ENCODE results near the gene C1QTNF6. TPM values are rescaled to one million over a fixed set of nuclear protein-coding genes. Genes with fewer than 3 reads are reported as not detected.

The C1QTNF6 gene
- total and polyA plus RNA-seq, 2 donors (not counting 3 experiments of a cell fraction or from before 2014, with no cell fraction given) = 20.2 to 27.6 TPM

DNA sequence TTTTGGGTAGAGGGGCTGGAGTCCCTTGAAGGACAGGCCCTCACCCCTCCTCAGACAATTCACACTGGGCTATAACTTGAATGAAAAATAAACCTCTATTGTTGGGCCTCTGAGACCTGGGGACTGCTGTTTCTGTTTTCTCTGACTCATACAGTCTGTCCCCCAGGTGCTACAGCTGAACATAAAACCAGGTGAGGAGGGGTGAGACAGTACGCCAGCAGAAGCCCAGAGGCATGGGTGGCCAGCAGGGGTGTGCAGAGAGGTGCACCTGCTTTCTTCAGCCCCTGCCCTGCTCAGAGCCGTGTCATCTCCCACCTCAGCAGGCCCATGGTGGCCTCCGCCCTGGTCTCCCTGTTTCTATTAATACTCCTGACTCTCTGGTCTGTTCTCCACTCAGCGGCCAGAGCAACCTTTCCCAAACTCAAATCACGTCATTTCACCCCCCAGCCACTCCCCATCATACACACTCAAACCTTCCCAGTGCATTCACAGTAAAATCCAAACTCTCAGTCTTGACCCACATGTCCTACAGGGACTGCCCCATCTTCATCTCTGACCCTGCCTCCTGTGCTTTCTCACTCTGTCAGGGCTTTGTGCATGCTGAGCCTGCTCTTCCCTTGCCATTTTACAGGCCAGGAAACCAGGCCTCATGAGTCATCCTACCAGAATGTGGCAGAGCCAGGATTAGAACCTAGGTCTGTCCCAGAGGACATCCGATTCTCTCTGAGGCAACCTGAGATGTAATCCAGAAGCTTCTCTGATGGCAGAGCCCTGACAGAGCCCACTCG lies 32.9 kb downstream of the C1QTNF6 start:
- no peak overlapping the region for H3K27ac ChIP-seq (ENCODE audit: insufficient read depth, low read depth, low read length)
- intact Hi-C loops (cut with micrococcal nuclease) (no loop called here), dilution Hi-C loops (cut with MboI; ENCODE audit: extremely low pct_ligation_motif_present, low sequenced_read_pairs) (no loop called here)
- no peak overlapping the region for H3K4me2 ChIP-seq (ENCODE audit: insufficient read depth, low read length)
- no TSS peak for BruUV-seq (replicated peaks)
- H2AFZ ChIP-seq (ENCODE audit: low read depth, low read length) = no peak overlapping the region
- H3K9ac ChIP-seq (replicated peaks; ENCODE audit: extremely low read depth, insufficient read depth, low read length) = no peak overlapping the region
- no peaks in the 10 kb centered on the region for H4K20me1 ChIP-seq (replicated peaks; ENCODE audit: control insufficient read depth, extremely low read depth, insufficient read depth, low read length)
- ChIA-PET POLR2A (no interaction called here), CTCF (no interaction called here)
- DNase-seq (ENCODE audit: low read depth, low spot score) = no peak
- H3K4me1 ChIP-seq (ENCODE audit: control insufficient read depth, extremely low read depth, insufficient read depth, low read length) = no peaks in the 10 kb centered on the region
- no peaks in the 10 kb centered on the region for H3K9me3 ChIP-seq (replicated peaks; ENCODE audit: control insufficient read depth, insufficient read depth, low read length)
- TF ChIP-seq, protein P1, sequence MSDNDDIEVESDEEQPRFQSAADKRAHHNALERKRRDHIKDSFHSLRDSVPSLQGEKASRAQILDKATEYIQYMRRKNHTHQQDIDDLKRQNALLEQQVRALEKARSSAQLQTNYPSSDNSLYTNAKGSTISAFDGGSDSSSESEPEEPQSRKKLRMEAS (IDR thresholded peaks at IDR 0.05; ENCODE audit: insufficient read depth, insufficient read length) = no peak
- TF ChIP-seq EZH2 (IDR thresholded peaks at IDR 0.05; ENCODE audit: borderline replicate concordance, low read depth, low read length, severe bottlenecking) = no peak
- TF ChIP-seq POLR2A (IDR thresholded peaks at IDR 0.05; ENCODE audit: low read depth, low read length) = no peak
- TF ChIP-seq, protein P2, sequence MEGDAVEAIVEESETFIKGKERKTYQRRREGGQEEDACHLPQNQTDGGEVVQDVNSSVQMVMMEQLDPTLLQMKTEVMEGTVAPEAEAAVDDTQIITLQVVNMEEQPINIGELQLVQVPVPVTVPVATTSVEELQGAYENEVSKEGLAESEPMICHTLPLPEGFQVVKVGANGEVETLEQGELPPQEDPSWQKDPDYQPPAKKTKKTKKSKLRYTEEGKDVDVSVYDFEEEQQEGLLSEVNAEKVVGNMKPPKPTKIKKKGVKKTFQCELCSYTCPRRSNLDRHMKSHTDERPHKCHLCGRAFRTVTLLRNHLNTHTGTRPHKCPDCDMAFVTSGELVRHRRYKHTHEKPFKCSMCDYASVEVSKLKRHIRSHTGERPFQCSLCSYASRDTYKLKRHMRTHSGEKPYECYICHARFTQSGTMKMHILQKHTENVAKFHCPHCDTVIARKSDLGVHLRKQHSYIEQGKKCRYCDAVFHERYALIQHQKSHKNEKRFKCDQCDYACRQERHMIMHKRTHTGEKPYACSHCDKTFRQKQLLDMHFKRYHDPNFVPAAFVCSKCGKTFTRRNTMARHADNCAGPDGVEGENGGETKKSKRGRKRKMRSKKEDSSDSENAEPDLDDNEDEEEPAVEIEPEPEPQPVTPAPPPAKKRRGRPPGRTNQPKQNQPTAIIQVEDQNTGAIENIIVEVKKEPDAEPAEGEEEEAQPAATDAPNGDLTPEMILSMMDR (IDR thresholded peaks at IDR 0.05; ENCODE audit: extremely low read depth in 1 of 2, insufficient read depth in 1 of 2, low read depth in 1 of 2, low read length in 2 of 2) = no peak
- no peak for TF ChIP-seq MYC (IDR thresholded peaks at IDR 0.05; ENCODE audit: low read depth, low read length)
- no peak for TF ChIP-seq POLR2AphosphoS5 (IDR thresholded peaks at IDR 0.05; ENCODE audit: insufficient read depth, low read depth, low read length)
- no peak for TF ChIP-seq JUN (IDR thresholded peaks at IDR 0.05; ENCODE audit: borderline replicate concordance, insufficient read depth, insufficient read length, low read depth)
- no peak for TF ChIP-seq GATA2 (IDR thresholded peaks at IDR 0.05; ENCODE audit: insufficient read depth, insufficient read length, low read depth, low read length)
- TF ChIP-seq FOS (IDR thresholded peaks at IDR 0.05; ENCODE audit: borderline replicate concordance, insufficient read depth, low read length) = no peak
- H3K79me2 ChIP-seq (ENCODE audit: control insufficient read depth, insufficient read depth, low read length) = no peaks in the 10 kb centered on the region
- no peak overlapping the region for H3K4me3 ChIP-seq (replicated peaks in 1 of 3; ENCODE audit: insufficient read depth in 1 of 3, low read depth in 1 of 3, low read length in 3 of 3)
- H3K27me3 ChIP-seq (ENCODE audit: control insufficient read depth in 2 of 2, insufficient read depth in 2 of 2, low read length in 2 of 2) = peaks cover 0 to 5% of the 10 kb centered on the region in 2 experiments
- peak; percentile 44 for FAIRE-seq
- no peaks in the 10 kb centered on the region for H3K9me1 ChIP-seq (replicated peaks; ENCODE audit: control insufficient read depth, extremely low read depth, insufficient read depth, low read length)
- no peaks in the 10 kb centered on the region for H3K36me3 ChIP-seq (ENCODE audit: control insufficient read depth in 2 of 2, extremely low read depth in 1 of 2, insufficient read depth in 2 of 2, low read length in 2 of 2)

Measured in endothelial cell of umbilical vein (primary cell).